Measurements from ENCODE around the gene OR6Q1. TPM values are rescaled to one million over a fixed set of nuclear protein-coding genes. Genes with fewer than 3 reads are reported as not detected.
A peak's percentile ranks its signal among the peaks of the same experiment; 100 is the strongest.

Gene OR6Q1
- total RNA-seq, 6 experiments from 2014 or later, result not detected

- intact Hi-C loops (cut with DNase I), result no loop called here
Observed at GRCh38 chr11:58000699-58001098, 30.1 kb upstream of the OR6Q1 start.

GRCh38 chr11:58003036-58003435 lies 27.7 kb upstream of the OR6Q1 start:
- H3K4me1 ChIP-seq, result no peaks in the 10 kb centered on the region
- DNase-seq (no peak), ATAC-seq (peak in 3 of 4 donors; percentile 18 to 23 (median 22))
- 38% methylated on average over 2 of the region's 2 CpGs for WGBS (ENCODE audit: insufficient coverage, low coverage, low lambda C conversion rate, missing lambda C conversion rate)
- intact Hi-C loops (cut with DNase I), result no loop called here
- H3K27ac ChIP-seq, result no peak overlapping the region
- H3K4me3 ChIP-seq, result no peak overlapping the region
- H3K27me3 ChIP-seq, result no peaks in the 10 kb centered on the region
- no peaks in the 10 kb centered on the region for H3K9me3 ChIP-seq
- H3K36me3 ChIP-seq, result no peaks in the 10 kb centered on the region
- TF ChIP-seq CTCF (IDR thresholded peaks at IDR 0.05) (no peak), POLR2A (IDR thresholded peaks at IDR 0.05) (no peak)

More at GRCh38 chr11:58000699-58001098, 30.1 kb upstream of the OR6Q1 start:
- no peak for DNase-seq
- Histone ChIP-seq H3K36me3 (no peaks in the 10 kb centered on the region), H3K9me3 (no peaks in the 10 kb centered on the region), H3K4me3 (no peak overlapping the region), H3K4me1 (no peaks in the 10 kb centered on the region), H3K27ac (no peak overlapping the region), H3K27me3 (no peaks in the 10 kb centered on the region)
- TF ChIP-seq CTCF (IDR thresholded peaks at IDR 0.05) (no peak), POLR2A (IDR thresholded peaks at IDR 0.05) (no peak)
- no peak for ATAC-seq
- WGBS (ENCODE audit: insufficient coverage, low coverage, low lambda C conversion rate, missing lambda C conversion rate), result 48% methylated on average over 5 of the region's 5 CpGs

GRCh38 chr11:58003591-58003990 lies 27.2 kb upstream of the OR6Q1 start:
- ATAC-seq (no peak), DNase-seq (no peak)
- Histone ChIP-seq H3K27ac (no peak overlapping the region), H3K4me3 (no peak overlapping the region), H3K36me3 (no peaks in the 10 kb centered on the region), H3K27me3 (no peaks in the 10 kb centered on the region), H3K9me3 (no peaks in the 10 kb centered on the region), H3K4me1 (no peaks in the 10 kb centered on the region)
- intact Hi-C loops (cut with DNase I), result no loop called here
- TF ChIP-seq CTCF (IDR thresholded peaks at IDR 0.05), result no peak
- no peak for TF ChIP-seq POLR2A (IDR thresholded peaks at IDR 0.05)

- no peaks in the 10 kb centered on the region for H3K36me3 ChIP-seq
- H3K9me3 ChIP-seq, result no peaks in the 10 kb centered on the region
- DNase-seq (no peak), ATAC-seq (peak; percentile 77 to 93 (median 88))
- H3K4me3 ChIP-seq, result no peak overlapping the region
- no peaks in the 10 kb centered on the region for H3K27me3 ChIP-seq
- WGBS (ENCODE audit: insufficient coverage, low coverage, low lambda C conversion rate, missing lambda C conversion rate), result 38% methylated on average over 6 of the region's 6 CpGs
- peak overlapping the region in 1 of 3 donors; percentile 6 for H3K27ac ChIP-seq
- intact Hi-C loops (cut with DNase I), result no loop called here
- TF ChIP-seq CTCF (IDR thresholded peaks at IDR 0.05) (no peak), POLR2A (IDR thresholded peaks at IDR 0.05) (no peak)
- no peaks in the 10 kb centered on the region for H3K4me1 ChIP-seq
Observed at GRCh38 chr11:58004664-58005063, 26.1 kb upstream of the OR6Q1 start.

GRCh38 chr11:58006940-58007339 lies 23.8 kb upstream of the OR6Q1 start:
- Histone ChIP-seq H3K27ac (no peak overlapping the region), H3K9me3 (no peaks in the 10 kb centered on the region), H3K36me3 (no peaks in the 10 kb centered on the region), H3K4me3 (no peak overlapping the region), H3K4me1 (no peaks in the 10 kb centered on the region), H3K27me3 (no peaks in the 10 kb centered on the region)
- TF ChIP-seq POLR2A (IDR thresholded peaks at IDR 0.05), result no peak
- TF ChIP-seq CTCF (IDR thresholded peaks at IDR 0.05), result no peak
- intact Hi-C loops (cut with DNase I), result no loop called here
- WGBS (ENCODE audit: insufficient coverage, low coverage, low lambda C conversion rate, missing lambda C conversion rate), result 36% methylated on average over 2 of the region's 2 CpGs
- DNase-seq (no peak), ATAC-seq (peak in 2 of 4 donors; percentile 36 to 42)
